ENCODE data around the gene KPNA2. TPM values are rescaled to one million over a fixed set of nuclear protein-coding genes. Genes with fewer than 3 reads are reported as not detected.
"Not testable (repeated sequence)": the region's sequence is repeated elsewhere in the genome, so short reads cannot be mapped to it uniquely, and the experiment has no call there.

The KPNA2 gene
- 23.0 TPM for total RNA-seq

DNA sequence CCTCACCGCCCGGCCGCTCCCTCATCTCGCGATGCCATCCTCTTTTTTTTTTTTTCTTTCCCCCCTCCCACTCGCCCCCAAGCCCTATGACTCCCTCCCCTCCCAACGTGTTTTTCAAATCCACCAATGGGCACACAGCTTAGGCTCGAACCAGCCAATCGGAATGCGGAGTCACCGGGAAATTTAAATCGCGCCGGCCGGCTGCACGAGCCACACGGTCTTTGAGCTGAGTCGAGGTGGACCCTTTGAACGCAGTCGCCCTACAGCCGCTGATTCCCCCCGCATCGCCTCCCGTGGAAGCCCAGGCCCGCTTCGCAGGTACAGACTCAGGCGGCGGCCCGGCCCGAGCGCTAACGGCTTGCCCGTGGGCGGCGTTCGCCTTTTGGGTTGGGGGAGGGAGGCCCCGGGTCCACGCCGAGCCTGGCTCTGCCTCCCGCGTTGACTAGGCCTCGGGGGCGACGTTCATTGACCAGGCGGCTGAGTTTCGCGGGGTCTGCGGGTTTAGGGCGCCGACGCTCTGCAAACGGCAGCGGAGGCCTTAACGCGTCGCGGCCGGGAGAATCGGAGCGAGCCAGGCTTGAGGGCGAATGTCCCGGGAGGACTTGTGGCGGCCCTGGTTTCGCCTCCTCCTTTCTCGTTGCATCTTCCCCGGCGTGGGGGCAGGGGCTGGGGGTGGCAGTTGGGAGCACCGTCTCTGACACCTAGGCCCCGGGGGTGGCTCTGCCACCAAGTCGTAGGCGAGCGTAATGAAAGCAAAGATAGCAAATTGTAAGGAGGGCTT is at the start of gene KPNA2:
KPNA2 (plus strand) TSS at position 213 of the 781 bp plus-strand sequence. CDS start 1,398 bp downstream, outside the sequence.
- peak; percentile 95 for DNase-seq (ENCODE audit: low spot score)

DNA sequence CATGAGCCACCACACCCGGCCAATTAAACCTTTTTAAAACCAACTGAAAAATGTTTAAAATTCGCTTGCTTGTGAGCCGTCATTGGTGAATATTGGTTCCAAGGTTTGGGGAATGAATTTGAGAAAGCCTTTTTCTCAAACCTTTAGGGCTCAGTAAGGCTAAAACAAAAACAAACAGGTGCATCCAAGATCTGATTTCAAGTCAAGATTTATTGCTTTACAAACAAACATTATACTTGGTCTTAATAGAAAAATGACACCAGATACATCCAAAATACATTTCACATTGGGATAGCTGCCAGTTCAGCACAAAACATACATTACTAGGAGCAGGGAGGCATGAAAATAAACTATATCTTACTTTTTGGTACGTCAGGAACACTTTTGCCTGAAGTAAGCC is 44.6 kb upstream of the KPNA2 start:
- DNase-seq (ENCODE audit: low spot score) = no peak

DNA sequence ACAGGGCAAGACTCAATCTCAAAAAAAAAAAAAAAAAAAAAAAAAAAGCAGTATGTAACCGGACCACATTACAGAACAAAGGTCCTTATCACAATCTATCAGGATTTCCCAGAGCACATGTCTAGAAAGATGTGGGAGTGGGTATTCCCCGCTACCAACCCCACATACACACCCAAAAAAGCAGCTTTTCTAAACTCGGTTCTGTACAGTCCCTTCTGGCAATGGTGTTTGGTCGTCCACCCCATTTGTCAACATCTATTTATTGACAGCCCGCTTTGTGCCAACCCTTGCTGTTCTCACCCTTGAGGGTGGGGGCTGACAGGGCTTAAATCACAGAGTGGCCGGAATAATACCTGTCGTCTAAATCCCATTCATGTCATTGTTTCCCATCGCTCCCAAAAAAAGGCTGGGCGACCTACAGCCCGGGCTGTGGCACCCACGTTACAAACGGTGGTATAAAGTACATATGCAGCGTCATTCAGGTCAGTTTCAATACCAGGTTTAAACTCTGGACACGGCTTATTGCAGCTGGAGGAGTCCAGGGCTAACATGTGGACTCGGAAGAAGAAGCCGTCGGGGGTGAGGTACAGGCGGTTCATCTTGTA is 42.9 kb upstream of the KPNA2 start:
- no peak for DNase-seq (ENCODE audit: low spot score)

DNA sequence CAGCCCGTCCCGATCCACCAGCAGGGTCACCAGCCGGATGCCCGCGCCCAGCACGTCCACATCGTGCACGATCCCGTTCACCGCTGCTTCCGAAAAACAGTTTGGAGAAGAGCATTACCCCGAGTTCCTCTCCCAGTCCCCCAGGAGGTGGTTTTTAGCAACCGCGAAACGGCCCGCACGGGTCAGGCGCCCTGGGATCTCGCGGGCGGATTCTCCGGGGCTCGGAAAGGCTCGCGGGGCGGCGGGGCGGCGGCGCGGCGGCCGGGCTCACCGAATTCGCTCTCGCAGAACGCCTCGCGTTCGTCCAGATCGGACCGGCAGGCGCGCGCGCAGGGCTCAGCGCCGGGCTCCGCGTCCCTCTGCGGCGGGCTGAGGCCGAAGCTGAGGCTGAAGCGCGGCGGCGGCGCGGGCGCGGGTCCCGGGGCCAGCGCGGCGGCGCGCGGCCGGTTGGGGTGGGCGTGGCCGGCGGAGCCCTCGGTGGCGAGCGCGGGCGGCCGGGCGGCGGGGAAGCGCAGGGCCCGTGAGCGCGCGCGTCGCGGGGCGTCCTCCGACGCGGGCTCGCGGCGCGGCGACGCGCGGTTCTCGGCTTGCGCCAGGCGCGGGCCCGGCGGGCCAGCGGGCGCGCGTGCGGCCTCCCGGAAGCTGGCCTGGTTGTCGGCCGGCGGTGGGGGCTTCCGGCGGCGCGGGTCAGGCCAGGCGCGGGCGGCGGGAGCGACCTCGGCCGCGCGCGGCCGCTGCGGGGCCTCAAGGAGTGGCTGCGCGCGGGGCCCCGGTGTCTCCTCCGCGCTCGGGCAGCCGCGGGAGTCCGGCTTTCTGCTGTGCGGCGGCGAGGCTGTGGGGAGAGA is 42.2 kb upstream of the KPNA2 start:
- peak; percentile 77 for DNase-seq (ENCODE audit: low spot score)

DNA sequence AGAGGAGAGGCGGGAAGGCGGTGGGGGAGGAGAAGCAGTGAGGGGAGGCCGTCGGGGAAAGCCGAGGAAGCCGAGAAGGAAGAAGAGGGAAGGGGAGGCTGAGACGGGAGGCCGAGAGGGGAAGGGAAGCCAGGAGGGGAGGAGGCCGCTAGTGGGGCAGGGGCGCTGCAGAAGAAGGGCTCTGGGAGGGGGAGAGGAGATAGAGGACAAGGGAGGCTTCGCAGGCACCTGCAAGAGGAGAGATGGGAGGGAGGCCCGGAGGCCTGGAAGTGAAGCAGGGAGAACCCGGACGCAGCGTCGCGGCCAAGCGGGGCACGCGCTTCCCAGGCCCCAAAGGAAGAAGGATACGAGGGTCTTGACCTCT is 41.6 kb upstream of the KPNA2 start:
- DNase-seq (ENCODE audit: low spot score) = no peak

DNA sequence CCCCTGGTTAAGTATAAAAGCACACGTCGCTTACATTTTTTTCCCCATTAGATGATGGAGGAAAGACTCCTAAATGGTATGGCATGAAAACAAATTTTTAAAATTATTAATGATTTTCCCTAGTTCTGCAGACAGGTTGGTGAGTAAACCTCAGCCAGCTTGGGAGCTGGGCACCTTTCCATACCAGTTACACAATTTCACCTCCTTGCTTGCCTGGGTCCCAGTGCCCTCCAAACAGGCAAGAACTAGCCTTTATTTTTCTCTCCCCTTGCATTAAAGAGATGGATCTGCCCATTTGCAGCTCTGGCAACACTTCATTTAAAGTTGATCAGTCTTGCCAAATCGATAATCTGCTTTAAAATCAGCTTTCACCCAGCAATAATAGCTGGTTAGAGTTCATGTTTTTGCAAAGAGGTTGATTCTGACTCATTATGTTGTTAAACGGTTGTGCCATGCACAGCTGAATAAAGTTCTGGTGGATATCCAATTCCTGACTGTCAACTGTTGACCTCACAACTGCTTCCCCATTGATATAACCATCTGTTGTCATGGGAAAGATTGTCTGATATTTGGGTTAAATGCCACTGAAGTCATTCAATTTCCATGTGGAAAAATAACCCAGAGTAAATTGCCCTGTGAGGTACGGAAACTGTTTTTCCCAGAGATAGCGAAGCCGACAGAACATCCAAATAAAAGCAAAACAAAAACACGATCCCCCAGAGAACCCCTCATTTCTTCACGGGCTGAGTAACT is 40.5 kb upstream of the KPNA2 start:
- DNase-seq (ENCODE audit: low spot score) = no peak

DNA sequence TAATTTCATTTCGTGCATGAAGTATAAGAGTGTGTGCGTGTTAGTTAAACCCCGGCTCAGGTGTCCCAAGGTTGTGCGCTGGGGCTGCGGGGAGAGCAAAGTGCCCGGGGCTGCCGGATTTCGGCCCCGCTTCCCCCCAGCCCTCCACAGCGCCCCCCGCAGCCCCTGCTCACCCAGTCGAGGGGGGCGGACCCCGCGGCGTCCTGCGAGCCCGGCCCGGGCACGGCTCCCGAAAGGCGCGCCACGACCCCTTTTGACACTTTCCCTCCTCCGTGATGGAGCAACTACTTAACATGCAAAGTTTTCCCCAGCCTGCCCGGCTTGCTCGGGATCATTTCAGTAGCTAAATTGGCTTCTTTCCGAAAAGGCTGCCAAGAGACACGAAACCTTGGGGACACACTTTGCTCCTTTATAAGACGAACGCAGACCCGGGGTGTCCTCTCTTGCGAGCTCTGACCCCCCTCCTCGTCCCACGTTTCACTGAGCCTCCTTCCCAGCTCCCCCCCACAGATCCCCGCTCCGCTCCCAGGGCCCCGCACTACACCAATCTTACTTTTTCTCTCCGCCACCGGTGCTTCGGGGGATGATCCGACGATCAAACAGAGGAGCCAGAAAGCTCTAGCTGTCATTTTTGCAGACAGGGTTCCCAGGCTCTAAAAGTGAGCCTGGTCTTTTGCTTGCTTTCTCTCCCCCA is 39.8 kb upstream of the KPNA2 start:
- no peak for DNase-seq (ENCODE audit: low spot score)

DNA sequence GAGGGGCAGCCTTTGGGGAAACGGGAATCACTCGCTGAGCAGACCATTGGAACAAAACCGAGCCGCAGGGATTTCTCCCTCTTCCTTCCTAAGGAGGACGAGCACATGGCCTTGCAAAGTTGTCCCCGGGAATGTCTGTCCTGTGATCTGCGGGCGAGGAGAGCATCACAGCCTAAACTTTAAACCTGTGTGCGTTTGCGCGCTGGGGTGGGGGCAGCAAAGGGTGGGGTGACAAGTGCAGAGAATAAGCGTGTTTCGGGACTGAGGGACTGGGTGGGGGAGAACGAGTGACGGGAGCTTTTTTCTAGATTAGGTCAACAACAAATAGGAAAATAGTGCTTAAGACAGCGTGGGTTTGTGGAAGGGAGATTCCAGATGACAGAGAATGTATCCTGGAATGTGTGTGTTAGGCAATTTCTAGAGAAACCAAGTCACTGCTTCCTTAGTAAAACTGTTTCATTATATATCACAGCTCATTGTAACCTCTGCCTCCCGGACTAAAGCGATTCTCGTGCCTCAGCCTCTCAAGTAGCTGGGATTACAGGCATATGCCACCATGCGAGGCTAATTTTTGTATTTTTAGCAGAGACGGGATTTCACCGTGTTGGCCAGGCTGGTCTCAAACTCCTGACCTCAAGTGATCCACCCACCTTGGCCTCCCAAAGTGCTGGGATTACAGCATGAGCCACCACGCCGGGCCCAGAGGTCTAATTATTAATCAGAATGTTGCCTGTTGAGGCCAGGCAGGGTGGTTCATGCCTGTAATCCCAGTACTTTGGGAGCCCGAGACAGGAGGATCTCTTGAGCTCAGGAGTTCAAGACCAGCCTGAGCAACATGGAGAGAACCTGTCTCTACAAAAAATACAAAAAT is 39.0 kb upstream of the KPNA2 start, which contains the start of gene C17orf58:
C17orf58 (minus strand) TSS at position 169 of the 871 bp plus-strand sequence. CDS start 271 bp downstream, outside the sequence.
- not testable (repeated sequence) for DNase-seq (ENCODE audit: low spot score)

DNA sequence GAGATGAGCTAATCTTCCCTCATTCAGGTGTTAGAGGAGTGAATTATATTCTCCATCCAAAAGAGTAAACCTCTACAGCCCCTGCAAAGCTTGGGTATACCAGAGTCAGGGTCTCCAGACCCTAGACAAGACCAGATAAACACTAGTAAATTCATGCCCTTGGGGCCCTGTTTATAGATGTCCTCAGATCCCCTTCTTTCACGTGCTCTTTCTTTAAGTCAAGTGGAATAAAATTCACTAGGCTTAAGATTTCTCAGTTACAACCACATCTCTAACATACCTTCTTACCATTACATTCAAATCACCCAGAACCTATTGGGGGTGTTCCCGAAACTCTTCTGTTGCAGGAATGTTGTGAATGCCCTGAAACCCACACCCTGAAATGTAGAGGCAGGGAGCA is 37.1 kb upstream of the KPNA2 start:
- no peak for DNase-seq (ENCODE audit: low spot score)

DNA sequence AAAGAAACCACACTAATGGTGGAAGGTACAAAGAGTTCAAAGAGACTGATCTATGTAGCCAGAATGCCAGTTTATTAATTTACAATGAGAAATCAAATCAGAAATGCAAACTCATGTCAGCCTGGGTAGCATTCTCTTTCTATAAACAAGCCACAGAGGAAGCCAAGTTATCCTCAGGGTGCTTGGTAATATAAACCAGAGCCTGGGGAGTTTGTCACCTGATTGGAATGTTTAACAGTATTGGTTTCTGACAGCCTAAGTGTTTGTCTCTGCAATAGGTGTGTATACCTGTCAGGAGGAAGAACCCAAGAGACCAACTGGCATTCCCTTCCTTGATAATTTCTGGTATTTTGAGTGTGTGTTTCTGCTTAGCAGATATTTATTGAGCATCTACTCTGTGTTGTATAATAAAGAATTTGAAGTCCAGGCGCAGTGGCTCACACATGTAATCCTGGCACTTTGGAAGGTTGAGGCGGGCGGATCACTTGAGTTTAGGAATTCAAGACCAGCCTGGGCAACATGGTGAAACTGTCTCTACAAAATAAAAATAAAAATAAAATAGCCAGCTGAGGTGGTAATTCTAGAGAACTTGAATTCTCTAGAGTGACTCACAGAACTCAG is 36.1 kb upstream of the KPNA2 start:
- no peak for DNase-seq (ENCODE audit: low spot score)

DNA sequence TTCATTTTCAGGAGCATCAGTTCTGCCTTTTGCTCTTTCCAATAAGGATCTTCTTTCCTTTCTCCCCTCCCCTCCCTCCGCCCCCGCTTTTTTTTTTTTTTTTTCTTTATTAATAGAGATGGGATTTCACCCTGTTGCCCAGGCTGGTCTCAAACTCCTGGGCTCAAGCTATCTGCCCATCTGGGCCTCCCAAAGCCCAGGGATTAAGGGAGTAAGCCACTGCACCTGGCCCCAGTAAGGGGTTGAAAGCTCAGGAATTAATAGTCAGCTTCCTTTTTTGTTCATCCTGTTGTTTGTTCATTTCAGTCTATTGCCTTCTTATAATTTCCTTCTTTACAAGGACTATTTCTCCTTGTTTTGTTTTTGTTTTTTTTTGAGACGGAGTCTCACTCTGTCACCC is 31.3 kb upstream of the KPNA2 start:
- DNase-seq (ENCODE audit: low spot score) = no peak

DNA sequence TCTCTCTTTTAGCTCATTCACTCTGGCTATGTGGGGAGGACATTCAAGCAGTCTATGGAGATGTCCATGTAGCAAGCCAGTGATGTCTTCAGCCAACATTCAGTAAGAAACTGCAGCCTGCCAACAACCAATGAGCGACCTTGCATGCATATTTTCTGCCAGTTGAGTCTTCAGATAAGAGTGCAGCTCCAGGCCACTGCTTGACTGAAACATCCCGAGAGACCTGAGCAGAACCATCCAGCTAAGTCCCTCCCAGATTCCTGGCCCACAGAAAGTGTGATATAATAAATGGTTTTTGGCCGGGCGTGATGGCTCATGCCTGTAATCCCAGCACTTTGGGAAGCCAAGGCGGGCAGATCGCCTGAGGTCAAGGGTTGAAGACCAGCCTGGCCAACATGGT is 28.7 kb upstream of the KPNA2 start:
- no peak for DNase-seq (ENCODE audit: low spot score)

DNA sequence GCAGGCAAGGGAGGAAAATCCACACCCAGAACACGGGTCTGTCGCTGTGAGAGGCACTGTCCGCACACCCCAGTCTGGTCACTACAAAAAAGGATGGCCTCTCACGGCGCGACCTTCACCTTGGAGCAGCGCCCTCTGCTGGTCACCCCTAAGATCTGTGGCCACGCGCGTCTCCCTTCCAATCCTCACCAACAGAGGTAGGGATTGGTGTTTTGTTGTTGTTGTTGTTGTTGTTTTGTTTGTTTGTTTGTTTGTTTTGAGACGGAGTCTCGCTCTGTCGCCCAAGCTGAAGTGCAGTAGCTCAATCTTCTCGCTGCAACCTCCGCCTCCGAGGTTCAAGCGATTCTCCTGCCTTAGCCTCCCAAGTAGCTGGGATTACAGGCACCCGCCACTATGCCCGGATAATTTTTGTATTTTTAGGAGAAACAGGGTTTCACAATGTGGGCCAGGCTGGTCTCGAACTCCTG is 24.3 kb upstream of the KPNA2 start:
- DNase-seq (ENCODE audit: low spot score) = no peak

DNA sequence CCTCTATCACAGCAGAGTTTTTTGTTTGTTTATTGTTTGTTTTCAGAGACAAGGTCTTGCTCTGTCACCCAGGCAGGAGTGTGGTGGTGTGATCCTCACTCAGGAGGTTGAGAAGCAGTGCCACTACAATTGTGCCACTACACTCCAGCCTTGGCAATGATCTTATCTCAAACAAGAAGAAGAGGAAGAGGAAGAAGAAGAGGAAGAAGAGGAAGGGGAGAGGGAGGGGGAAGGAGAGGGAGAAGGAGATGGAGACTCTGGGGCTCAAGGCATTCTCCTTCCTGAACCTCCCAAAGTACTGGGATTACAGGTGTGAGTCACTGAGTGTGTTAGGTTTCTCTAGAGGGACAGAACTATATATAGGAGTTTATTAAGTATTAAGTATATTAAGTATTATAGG is 22.1 kb upstream of the KPNA2 start:
- no peak for DNase-seq (ENCODE audit: low spot score)

DNA sequence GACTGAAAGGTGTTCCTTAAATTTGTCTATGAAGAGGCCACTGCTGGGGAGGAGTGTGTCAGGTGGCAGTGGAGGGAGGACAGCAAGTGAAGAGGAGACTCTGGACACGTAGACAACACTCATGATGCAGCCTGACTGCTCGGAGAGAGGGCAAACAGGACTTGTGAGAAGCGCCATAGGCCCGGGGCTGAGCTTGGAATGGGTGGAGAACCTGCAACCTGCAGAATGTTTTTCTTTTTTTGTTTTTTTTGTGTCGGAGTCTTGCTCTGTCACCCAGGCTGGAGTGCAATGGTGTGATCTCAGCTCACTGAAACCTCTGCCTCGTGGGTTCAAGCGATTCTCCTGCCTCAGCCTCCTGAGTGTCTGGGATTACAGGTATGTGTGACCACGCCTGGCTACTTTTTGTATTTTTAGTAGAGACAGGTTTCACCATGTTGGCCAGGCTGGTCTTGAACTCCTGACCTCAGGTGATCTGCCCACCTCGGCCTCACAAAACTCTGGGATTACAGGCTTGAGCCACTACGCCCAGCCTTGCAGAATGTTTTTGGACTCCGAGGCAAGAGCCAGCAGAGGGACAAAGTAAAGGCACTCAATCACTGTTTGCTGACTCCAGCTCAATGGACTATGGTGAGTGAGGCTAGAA is 20.3 kb upstream of the KPNA2 start:
- DNase-seq (ENCODE audit: low spot score) = no peak

DNA sequence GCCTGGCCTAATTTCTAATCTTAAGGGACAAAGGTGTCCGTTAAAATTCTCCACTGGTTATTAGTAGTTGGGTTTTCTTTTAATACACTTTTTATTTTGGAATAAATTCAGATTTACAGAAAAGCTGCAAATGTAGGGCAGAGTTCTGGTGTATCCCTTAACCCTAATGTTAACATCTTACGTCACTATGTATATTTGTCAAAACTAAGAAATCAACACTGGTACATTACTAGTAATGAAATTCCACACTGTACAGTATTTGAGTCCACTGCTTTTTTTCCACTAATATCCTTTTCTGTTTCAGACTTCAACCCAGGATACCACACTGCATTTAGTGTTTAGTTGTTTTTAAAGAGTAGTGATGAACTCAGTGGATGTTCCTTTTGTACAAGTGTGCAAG is 18.7 kb upstream of the KPNA2 start:
- no peak for DNase-seq (ENCODE audit: low spot score)

DNA sequence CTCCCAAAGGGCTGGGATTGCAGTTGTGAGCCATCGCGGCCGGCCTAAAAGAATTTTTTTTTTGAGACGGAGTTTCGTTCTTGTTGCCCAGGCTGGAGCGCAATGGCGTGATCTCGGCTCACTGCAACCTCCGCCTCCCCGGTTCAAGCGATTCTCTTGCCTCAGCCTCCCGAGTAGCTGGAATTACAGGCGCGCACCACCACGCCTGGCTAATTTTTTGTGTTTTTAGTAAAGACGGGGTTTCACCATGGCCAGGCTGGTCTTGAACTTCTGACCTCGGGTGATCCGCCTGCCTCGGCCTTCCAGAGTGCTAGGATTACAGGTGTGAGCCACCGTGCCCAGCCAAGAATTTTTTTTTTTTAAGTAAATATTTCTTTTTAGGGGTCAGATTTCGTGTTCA is 17.0 kb upstream of the KPNA2 start:
- DNase-seq (ENCODE audit: low spot score) = not testable (repeated sequence)

DNA sequence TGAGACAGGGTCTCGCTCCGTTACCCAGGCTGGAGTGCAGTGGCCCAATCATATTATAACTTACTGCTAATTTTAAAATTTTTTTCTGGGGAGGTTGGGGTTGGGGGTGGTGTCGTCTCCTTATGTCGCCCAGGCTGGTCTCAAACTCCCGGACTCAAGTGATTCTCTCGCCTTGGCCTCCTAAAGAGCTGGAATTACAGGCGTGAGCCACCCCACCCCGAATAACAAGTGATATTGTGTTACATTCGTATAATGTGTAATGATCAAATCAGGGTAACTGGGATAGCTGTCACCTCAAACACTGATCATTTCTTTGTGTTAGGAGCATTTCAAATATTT is 16.2 kb upstream of the KPNA2 start:
- DNase-seq (ENCODE audit: low spot score) = no peak

Measured in ureter (tissue), 1 donor.